ENCODE data around the gene LRRC8C. TPM values are rescaled to one million over a fixed set of nuclear protein-coding genes. Genes with fewer than 3 reads are reported as not detected.
"Not testable (repeated sequence)": the region's sequence is repeated elsewhere in the genome, so short reads cannot be mapped to it uniquely, and the experiment has no call there.

Gene LRRC8C
- total RNA-seq, 2 experiments from 2014 or later = 38.2 to 41.8 TPM

DNA sequence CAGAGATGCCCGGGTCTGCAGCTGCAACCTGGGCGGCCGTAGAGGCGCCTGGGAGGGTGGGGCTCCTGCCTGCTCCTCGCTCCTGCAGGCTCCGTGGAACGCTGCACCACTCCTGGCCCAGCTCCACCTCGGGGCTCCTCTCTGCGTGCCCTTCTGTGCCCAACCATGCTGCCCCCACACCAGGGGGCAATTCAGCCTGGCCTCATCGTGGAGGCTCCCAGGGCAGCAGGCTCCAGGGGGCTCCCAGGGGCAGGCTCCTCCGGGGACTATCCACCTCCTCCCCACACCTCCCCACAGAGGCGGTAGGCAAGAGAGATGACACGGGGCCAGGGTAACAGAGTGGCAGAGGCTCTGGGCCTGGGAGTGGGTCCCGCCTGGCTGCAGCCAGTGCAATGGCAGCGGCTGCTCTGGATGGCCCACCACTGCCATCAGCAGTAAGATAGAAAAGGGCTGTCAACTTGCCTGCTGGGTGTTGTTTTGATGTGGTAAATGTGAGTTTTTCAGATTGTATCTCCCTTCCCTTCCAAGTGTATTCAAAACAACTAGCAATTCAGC is 22.4 kb upstream of the LRRC8C start:
- peak overlapping the region; percentile 91 for H3K4me3 Mint-ChIP-seq
- H3K27ac Mint-ChIP-seq = peak overlapping the region; percentile 99
- H3K9me3 Mint-ChIP-seq = no peaks in the 10 kb centered on the region
- peak; percentile 67 for DNase-seq
- POLR2A ChIA-PET = interaction anchor here (1.0 to 6.8 kb wide), 8 partner anchors 9 to 153 kb away, joined by 3 to 98 read pairs (median 6); partner anchors contain the start of genes LRRC8B and LRRC8C
- ATAC-seq (ENCODE audit: low read depth) = peak; percentile 46
- peaks cover 67% of the 10 kb centered on the region for H3K4me1 Mint-ChIP-seq
- H3K27me3 Mint-ChIP-seq = no peaks in the 10 kb centered on the region
- peaks cover 4% of the 10 kb centered on the region for H3K36me3 Mint-ChIP-seq

DNA sequence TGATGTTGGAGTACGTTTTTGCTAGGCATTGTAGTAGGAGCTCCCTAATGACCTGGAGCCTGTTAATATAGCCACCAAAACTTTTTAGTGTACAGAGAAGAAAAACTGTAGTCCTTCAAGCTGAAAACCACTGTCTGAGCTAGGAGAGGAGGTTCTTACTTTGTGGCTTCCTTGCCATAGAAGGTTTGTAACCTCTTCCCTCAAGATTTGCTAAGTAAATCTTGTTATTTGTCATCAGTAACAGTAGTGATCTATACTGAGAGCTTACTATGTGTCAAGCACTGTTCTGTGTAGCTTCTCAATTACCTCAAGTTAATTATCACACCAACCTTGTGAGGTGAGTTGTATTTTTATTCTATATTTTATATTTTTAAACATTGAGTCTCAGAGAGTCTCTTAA is 21.2 kb upstream of the LRRC8C start:
- Mint-ChIP-seq H3K27ac (peak overlapping the region; percentile 99), H3K36me3 (peaks cover 14% of the 10 kb centered on the region), H3K4me3 (peak overlapping the region; percentile 81), H3K27me3 (no peaks in the 10 kb centered on the region), H3K4me1 (peaks cover 58% of the 10 kb centered on the region), H3K9me3 (no peaks in the 10 kb centered on the region)
- ATAC-seq (ENCODE audit: low read depth) (peak; percentile 44), DNase-seq (no peak)
- POLR2A ChIA-PET = interaction anchor here (0.5 to 6.8 kb wide), 10 partner anchors 8 to 383 kb away, joined by 3 to 98 read pairs (median 4); partner anchors contain the start of genes LRRC8C and ZNF326

DNA sequence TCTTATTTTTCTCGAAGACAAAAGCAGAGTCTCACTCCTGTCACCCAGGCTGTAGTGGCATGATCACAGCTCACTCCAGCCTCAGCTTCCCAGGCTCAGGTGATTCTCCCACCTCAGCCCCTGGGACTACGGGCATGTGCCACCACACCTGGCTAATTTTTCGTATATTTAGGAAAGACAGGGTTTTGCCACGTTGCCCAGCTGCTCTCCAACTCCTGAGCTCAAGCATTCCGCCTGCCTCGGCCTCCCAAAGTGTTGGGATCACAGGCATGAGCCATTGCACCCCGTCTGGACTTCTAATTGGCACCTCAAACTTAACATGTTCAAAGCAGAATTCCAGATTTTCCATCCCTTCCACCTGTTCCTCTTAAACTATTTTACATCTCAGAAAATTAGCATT is 19.0 kb upstream of the LRRC8C start:
- POLR2A ChIA-PET = interaction anchor here (0.7 kb wide), 1 partner anchor 12 kb away, joined by 4 read pairs; no protein-coding TSS in a partner anchor
- Mint-ChIP-seq H3K4me1 (peaks cover 39% of the 10 kb centered on the region), H3K4me3 (no peak overlapping the region), H3K27ac (no peak overlapping the region), H3K27me3 (no peaks in the 10 kb centered on the region), H3K36me3 (peaks cover 32% of the 10 kb centered on the region), H3K9me3 (peaks cover 15% of the 10 kb centered on the region)
- ATAC-seq (ENCODE audit: low read depth) (no peak), DNase-seq (no peak)

DNA sequence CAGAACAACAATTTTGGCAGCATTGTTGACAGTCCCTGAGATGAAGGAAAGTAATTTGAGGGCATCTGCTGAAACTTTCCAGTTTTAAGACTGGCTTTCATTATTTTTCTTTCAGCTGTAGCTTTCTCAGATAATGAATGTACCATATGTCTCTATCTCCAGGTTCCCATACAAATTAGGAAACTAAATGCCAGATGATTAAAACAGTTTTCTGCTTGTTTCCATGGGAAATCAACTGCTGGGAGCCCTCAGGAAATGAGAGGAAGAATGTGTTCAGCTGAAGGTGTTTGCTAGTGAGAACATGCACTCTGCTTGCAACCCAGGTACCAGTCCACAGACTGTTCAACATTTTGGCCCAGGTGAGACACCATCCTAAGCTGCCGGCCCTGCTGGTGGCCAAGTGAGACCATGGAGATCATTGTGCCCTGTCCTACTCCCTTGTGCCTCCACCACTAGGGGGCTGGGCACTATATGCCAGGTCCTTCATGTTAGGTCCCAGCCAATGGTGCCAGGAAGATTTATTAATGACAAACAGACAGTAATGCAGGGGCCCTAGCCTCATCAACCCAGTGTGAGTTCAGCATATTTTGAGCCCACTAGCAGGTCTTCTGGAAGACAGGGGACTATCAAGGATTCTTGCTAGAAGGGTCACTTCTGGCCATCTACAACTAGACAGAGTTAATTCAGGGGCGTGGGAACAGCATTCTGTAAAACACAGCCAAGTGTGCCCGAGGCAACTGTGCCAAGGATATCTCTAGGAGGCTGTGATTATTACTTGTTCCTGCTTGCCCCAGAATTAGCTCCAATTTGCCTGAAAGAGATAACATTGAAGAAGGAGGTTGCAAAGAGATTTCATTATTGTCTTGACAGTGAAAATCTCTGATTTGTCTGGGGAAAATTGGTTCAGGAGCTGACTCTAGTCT is 17.0 kb upstream of the LRRC8C start:
- POLR2A ChIA-PET = no interaction called here
- H3K36me3 Mint-ChIP-seq = peaks cover 39% of the 10 kb centered on the region
- no peak overlapping the region for H3K4me3 Mint-ChIP-seq
- ATAC-seq (ENCODE audit: low read depth) (no peak), DNase-seq (no peak)
- H3K27me3 Mint-ChIP-seq = no peaks in the 10 kb centered on the region
- H3K27ac Mint-ChIP-seq = no peak overlapping the region
- H3K9me3 Mint-ChIP-seq = peaks cover 17% of the 10 kb centered on the region
- H3K4me1 Mint-ChIP-seq = peaks cover 38% of the 10 kb centered on the region

DNA sequence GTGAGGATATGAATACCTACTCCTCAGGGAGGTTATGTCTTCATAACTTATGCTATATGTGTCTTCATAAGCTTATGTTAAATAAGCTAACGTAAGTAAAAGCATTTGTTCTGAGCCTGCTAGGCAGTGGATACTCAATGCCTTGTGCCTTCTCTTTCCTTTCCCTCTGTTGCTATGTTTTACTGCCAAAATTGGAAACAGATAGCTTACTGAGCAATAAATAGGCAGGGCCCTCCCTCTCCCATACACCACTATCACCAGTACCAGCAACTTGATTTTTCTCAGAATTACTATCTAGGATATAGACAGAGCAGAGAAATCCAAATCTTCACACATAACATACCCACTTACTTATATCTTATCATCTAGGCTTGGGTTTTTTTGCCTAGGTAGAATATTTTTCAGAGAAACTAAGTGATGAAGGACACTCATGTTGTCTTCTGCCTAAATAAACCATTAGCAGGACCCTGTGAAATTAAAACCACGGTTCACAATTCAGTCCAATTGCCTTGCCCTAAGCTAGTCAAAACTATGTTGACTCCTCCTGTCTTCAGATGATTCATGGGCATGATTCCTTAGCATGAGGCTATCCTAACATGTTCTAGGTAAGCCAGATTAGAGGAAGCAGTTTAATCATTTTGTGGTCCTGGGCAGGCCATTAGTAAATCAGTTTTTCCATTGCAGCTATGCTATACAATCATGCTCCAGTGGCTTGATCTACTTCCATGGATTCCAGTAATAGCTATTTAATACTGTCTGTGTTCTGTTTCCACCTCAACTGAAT is 15.9 kb upstream of the LRRC8C start:
- POLR2A ChIA-PET = no interaction called here
- H3K9me3 Mint-ChIP-seq = peaks cover 17% of the 10 kb centered on the region
- ATAC-seq (ENCODE audit: low read depth) (no peak), DNase-seq (no peak)
- H3K27ac Mint-ChIP-seq = peak overlapping the region; percentile 37
- H3K4me1 Mint-ChIP-seq = peaks cover 35% of the 10 kb centered on the region
- H3K36me3 Mint-ChIP-seq = peaks cover 43% of the 10 kb centered on the region
- no peak overlapping the region for H3K4me3 Mint-ChIP-seq
- H3K27me3 Mint-ChIP-seq = no peaks in the 10 kb centered on the region

DNA sequence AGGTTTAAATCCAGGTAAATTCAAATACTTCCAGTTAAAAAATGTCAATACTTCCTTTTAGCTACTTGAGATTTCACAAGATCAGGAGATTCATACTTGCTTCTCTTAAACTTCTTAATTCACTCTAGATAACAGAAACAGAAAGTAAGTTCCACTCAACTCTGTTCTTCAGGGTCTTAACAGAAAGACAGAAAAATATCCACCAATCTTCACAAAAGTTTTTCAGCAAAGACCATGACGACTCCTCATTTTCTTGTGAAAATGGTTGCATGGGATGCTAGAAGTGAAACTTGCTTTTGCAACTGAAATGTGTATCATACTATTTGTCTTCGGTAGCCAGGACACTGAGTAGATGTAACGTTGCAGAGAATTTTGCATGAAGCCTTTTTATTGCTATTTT is 12.3 kb upstream of the LRRC8C start:
- ATAC-seq (ENCODE audit: low read depth) (no peak), DNase-seq (no peak)
- Mint-ChIP-seq H3K27me3 (no peaks in the 10 kb centered on the region), H3K4me3 (peak overlapping the region; percentile 39), H3K9me3 (peaks cover 17% of the 10 kb centered on the region), H3K27ac (peak overlapping the region; percentile 15), H3K4me1 (peaks cover 26% of the 10 kb centered on the region), H3K36me3 (peaks cover 41% of the 10 kb centered on the region)
- POLR2A ChIA-PET = interaction anchor here (1.3 to 1.7 kb wide), 2 partner anchors 10 to 12 kb away, joined by 4 to 5 read pairs; no protein-coding TSS in a partner anchor

DNA sequence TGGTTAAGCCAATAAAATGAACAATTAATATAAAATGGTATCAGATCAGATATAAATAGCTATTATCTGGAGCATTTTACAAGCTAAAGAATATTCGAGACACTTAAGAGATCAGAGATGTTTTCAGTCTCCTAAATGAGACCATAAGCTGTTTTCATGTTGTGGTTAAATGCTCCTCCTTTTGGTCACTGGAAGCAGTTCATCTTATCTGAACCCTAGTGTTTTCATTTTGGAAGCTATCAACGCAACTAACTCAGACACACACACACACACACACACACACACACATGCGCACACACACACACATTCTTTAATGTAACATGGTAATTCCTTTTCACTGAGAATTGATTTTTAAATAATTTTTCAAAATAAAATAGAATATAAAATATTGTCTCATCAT is 10.0 kb upstream of the LRRC8C start:
- H3K27me3 Mint-ChIP-seq = no peaks in the 10 kb centered on the region
- no peak overlapping the region for H3K27ac Mint-ChIP-seq
- H3K36me3 Mint-ChIP-seq = peaks cover 20% of the 10 kb centered on the region
- H3K9me3 Mint-ChIP-seq = peaks cover 7% of the 10 kb centered on the region
- no peak for ATAC-seq (ENCODE audit: low read depth)
- POLR2A ChIA-PET = interaction anchor here (1.1 kb wide), 1 partner anchor 15 kb away, joined by 3 read pairs; no protein-coding TSS in a partner anchor
- DNase-seq = no peak
- peaks cover 38% of the 10 kb centered on the region for H3K4me1 Mint-ChIP-seq
- no peak overlapping the region for H3K4me3 Mint-ChIP-seq

DNA sequence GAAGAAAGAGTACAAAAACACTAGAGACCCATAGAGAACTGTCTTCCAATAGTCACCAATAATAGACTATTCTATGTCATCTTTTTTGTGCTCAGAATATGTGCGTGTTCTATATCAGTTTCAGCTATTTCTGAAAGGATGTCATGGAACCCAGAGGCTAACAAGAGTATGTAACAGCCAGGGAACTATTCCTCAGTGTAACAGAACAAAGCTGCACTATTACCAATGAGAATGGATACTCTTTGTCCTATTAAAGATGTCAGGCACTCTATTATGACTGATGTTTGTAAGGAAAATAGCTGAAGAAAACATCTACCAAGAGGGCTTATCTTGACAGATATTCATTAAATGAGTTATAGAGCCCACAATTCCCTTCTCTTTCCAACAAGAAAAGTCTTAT is 8.6 kb upstream of the LRRC8C start:
- peaks cover 15% of the 10 kb centered on the region for H3K36me3 Mint-ChIP-seq
- POLR2A ChIA-PET = interaction anchor here (0.9 to 1.0 kb wide), 2 partner anchors 8 to 13 kb away, joined by 3 to 4 read pairs; partner anchors contain the start of gene LRRC8C
- no peaks in the 10 kb centered on the region for H3K9me3 Mint-ChIP-seq
- DNase-seq (no peak), ATAC-seq (ENCODE audit: low read depth) (no peak)
- no peak overlapping the region for H3K27ac Mint-ChIP-seq
- H3K27me3 Mint-ChIP-seq = no peaks in the 10 kb centered on the region
- H3K4me1 Mint-ChIP-seq = peaks cover 50% of the 10 kb centered on the region
- H3K4me3 Mint-ChIP-seq = no peak overlapping the region

DNA sequence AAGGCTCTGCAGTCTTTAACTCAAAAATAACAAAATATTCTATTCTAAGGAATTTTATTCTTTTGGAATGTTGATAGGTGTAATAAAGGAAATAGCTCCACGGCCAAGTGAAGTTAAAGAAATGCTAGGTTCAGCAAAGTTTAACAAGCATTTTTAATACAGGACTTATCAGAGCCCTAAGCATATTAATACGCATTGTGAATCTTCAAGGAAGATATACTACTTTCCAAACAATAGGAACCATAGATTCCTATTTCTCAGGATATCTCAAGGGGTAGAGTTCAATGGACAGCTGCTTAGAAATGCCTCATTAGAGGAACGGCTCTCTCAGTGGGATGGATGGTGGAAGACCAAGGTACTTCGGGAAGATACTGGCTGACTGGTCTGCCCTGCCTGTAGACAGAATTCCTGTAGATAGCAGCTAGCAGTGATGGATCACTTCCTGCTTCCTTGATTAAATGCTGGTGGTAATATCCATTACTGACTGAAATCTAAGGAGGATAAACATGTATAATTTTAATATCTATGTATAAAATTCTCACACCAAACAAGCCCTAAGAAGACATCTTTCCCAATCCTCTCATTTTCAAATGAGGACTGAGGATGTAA is 8.1 kb upstream of the LRRC8C start:
- peaks cover 52% of the 10 kb centered on the region for H3K4me1 Mint-ChIP-seq
- POLR2A ChIA-PET = interaction anchor here (0.9 to 1.0 kb wide), 2 partner anchors 8 to 13 kb away, joined by 3 to 4 read pairs; partner anchors contain the start of gene LRRC8C
- ATAC-seq (ENCODE audit: low read depth) (no peak), DNase-seq (no peak)
- no peaks in the 10 kb centered on the region for H3K27me3 Mint-ChIP-seq
- H3K36me3 Mint-ChIP-seq = peaks cover 14% of the 10 kb centered on the region
- H3K27ac Mint-ChIP-seq = no peak overlapping the region
- H3K9me3 Mint-ChIP-seq = no peaks in the 10 kb centered on the region
- H3K4me3 Mint-ChIP-seq = no peak overlapping the region

DNA sequence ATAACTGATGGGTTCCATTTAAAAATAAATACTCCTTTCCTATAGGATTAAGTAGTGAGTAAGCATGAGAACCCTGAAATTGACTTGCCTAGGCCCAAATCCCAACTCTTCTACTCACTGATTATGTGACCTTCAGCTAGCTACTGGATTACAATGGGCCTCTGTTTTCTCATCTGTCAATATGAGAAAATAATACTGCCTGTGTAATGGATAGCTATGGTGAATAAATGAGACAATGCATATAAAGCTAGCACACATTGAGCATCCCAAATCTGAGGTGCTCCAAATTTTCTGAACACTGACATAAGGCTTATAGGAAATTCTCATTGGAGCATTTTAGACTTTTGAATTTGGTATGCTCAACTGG is 5.3 kb upstream of the LRRC8C start:
- H3K36me3 Mint-ChIP-seq = peaks cover 6% of the 10 kb centered on the region
- POLR2A ChIA-PET = interaction anchor here (0.7 to 11.1 kb wide), 3 partner anchors 18 to 219 kb away, joined by 4 to 98 read pairs (median 4); no protein-coding TSS in a partner anchor
- no peaks in the 10 kb centered on the region for H3K9me3 Mint-ChIP-seq
- peaks cover 62% of the 10 kb centered on the region for H3K4me1 Mint-ChIP-seq
- H3K4me3 Mint-ChIP-seq = no peak overlapping the region
- H3K27me3 Mint-ChIP-seq = no peaks in the 10 kb centered on the region
- no peak overlapping the region for H3K27ac Mint-ChIP-seq
- ATAC-seq (ENCODE audit: low read depth) (no peak), DNase-seq (no peak)

DNA sequence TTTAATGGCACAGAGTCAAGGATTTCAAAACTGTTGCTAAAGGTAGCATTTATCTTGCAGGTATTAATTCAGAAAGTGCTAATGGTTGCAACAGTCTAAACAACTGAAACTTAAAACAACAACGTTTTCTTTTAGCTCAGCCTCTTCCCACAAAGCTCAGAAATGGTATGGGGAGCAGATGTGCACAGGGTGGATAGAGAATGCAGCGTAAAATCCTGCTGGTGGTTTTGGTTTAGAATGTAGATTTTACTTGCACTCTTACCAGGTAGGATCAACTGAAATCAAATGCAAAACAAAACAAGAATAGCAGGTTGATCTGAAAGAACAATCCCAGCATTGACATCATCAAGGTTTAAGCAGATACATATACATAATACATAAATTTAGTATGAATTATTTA is 3.8 kb upstream of the LRRC8C start:
- Mint-ChIP-seq H3K27me3 (no peaks in the 10 kb centered on the region), H3K9me3 (no peaks in the 10 kb centered on the region), H3K27ac (peak overlapping the region; percentile 74), H3K36me3 (peaks cover 8% of the 10 kb centered on the region), H3K4me3 (peak overlapping the region; percentile 45), H3K4me1 (peaks cover 59% of the 10 kb centered on the region)
- POLR2A ChIA-PET = interaction anchor here (6.0 to 11.1 kb wide), 3 partner anchors 20 to 134 kb away, joined by 32 to 98 read pairs (median 61); no protein-coding TSS in a partner anchor
- DNase-seq = no peak
- ATAC-seq (ENCODE audit: low read depth) = no peak

DNA sequence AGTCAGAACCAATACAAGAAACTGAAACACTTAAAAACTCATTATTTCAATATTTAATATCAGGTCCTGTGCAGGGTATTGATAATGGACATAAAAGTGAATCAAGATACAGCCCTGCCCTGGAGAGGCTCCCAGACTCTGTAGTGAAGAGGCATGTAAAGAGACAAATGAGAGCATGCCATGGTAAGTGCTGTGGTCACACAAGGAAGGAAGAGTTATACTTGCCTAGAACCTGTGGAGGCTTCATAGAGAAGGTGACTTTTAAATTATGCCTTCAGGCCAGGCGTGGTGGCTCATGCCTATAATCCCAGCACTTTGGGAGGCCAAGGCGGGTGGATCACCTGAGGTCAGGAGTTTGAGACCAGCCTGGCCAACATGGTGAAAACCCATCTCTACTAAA is 3.3 kb upstream of the LRRC8C start:
- Mint-ChIP-seq H3K36me3 (peaks cover 11% of the 10 kb centered on the region), H3K4me1 (peaks cover 62% of the 10 kb centered on the region), H3K4me3 (peak overlapping the region; percentile 41), H3K27ac (peak overlapping the region; percentile 47)
- not testable (repeated sequence) for H3K9me3 Mint-ChIP-seq; ATAC-seq (ENCODE audit: low read depth); DNase-seq; H3K27me3 Mint-ChIP-seq
- POLR2A ChIA-PET = interaction anchor here (2.0 to 11.1 kb wide), 4 partner anchors 20 to 134 kb away, joined by 4 to 98 read pairs (median 46); partner anchors contain the start of gene LRRC8B
